NCI-H1694 treated with DMSO at 0.1 percent for 48 hours (cell line): Measurements from ENCODE around the gene CACNA1S.

Source experiments
- DNase-seq: peaks from one replicate; lab custom pipeline; 2025; lab: John Stamatoyannopoulos, UW

CACNA1S gene

DNA sequence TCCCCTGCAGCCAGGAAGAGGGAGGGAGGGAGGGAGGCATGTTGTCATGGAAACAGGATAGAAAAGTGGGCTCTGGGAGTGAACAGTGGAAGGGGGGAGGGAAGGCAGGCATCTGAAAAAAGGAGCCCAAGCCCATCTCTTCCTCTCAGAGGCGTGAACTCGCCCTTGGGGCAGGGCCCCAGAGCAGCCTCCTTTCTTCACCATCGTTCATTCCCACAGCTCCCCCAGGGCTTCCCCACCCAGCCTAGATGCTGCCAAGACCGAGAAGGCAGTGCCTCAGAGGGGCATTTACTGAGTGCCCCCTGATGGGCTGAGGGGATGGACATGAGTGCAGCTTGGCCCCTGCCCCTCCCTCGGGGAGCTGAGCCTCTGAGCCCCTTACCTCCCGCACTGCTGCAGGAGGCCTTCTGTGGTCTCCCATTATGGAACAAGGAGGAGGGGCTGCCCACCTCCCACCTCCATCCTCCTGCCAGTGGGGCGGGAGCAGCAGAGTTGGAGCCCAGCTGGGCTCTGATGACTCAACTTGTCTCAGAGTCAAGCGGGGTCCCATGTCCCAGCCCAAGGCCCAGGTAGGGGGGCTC, 49.6 kb downstream of the CACNA1S start:
- DNase-seq, result no peak

GRCh38 chr1:201061886-201062285, 50.3 kb downstream of the CACNA1S start:
- no peak for DNase-seq

DNA sequence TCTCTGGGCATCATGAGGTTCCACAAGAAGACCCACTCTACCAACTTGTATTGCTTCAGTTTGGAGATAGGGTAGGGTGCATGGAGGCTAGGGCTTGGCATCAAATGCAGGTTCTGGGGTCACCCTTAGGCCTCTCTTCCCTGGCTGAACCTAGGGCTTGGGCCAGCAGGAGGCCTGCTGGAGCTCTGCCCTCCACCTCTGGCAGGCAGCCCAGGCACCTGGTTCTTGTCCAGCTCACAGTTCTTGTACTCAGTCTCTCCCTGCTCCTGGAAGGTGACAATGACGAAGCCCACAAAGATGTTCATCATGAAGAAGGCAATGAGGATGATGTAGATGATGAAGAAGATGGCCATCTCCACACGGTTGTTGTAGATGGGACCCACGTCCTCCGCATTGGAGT, 51.2 kb downstream of the CACNA1S start:
- no peak for DNase-seq

GRCh38 chr1:201060586-201060985, 51.6 kb downstream of the CACNA1S start:
- no peak for DNase-seq

DNA sequence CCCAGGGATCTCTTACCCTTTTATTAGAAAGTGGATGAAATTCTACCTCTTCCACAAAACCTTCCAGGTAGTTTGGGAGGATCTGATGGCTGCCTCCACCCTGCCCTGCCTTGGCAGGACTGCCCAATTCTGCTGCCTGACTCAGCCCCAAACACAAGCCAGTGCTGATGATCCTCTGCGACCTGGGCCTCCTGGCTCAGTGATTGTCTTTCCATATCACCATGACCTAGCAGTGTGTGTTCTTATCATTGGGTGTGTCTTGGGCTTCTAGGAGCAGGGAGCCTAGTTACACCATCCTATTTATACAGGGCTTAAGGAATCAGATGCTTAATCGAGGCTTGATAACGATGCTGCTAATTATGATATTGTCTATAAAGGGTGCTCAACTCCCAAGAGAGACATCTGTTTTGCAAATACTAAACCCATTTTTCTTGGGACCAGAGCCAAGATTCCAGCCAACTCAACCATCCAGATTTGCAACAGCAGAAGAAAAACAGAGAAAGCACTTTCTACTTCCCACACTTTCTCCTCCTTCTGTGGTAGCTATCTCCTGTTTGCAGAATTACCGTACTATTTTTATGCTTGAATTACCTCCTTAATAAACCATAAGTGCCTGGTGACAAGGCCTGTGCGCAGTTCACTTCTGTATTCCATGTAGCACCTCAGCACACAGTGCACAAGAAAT, 52.2 kb downstream of the CACNA1S start:
- DNase-seq, result no peak

GRCh38 chr1:201059401-201059800, 52.8 kb downstream of the CACNA1S start:
- DNase-seq, result no peak

DNA sequence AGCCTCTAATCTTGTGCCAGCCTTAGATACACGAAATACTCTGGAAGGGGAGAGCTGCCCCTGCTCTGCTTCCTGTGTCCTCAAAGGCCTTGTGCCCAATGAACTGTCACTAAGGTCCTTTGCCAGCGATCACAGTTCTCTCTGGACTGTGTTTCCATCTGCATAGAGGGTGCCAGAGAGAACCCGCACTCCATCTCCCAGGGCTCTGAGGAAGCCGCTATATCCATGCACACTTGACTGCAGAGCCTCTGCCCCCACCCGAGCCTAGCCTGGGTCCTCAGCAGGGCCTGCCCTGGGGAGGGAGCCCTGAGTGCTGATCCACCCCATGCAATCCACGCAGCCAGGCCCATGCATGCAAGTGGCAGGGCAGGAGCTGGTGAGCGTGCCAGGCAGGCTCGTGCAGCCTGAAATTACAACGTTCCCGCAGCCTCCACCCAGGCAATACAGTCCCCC, 58.1 kb downstream of the CACNA1S start:
- DNase-seq, result peak; percentile 26

DNA sequence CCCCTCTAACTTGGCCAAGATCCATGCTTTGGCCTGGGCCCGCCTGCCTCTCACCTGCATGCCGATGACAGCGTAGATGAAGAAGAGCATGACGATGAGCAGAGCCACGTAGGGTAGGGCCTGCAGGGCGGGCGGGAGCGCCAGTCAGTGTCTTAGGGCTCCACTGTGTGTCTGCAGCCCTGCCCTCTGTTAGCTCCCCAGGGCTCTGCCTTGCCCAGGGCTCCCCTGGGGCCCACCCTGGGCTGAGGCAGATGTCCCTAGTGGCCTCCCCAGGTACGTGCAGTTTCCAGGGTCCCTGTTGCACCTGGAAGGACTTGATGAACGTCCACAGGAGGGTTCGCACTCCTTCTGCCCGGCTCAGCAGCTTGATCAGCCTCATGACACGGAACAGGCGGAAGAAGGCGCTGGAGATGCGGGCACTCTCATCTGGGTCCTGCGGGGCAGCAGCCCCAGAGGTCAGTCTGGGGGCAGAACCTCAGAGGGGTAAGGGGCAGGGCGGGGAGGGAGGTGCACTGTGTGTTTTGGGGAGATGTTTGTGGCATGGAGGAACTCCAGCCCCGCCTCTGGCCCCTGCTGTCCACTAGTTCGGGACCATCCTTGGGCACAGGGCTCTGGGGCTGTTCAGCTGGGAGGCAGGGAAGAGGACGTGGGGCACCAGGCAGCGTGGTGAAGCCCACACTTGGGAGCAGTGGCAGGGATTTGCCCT, 58.9 kb downstream of the CACNA1S start:
- no peak for DNase-seq

- DNase-seq, result no peak
These were observed 60.8 kb downstream of the CACNA1S start for GRCh38 chr1:201051399-201051798.

- DNase-seq, result no peak
These were observed 61.5 kb downstream of the CACNA1S start for GRCh38 chr1:201050515-201051277.

DNA sequence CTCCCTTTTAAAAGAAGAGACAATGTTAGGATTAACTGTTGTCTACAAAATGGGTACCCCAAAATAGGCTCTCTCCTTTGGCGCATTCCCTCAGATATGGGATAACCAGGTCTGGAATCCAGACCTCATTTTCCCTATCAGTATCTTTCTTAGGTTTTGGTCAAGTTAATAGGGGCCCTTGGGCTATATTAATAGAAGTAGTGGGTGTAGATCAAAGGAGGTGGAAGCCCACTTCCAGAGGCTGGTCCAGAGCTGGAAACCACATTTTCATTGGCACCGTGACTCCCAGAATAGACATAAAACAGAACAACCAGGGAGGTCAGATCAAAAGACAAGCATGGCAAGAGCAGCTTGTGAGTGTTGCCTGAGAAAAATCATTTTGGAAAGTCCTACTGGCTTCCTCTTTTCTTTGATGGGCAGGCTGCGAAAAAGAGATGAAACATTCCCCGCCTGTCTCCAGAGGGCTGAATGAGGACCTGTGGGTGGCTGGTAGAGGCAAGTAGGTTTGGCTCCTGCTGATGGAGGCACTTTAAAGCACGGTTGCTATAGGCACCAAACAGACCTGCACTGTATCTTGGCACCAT, 62.9 kb downstream of the CACNA1S start:
- DNase-seq, result no peak

GRCh38 chr1:201048521-201048920, 63.7 kb downstream of the CACNA1S start:
- no peak for DNase-seq

- DNase-seq, result no peak
These were observed 68.1 kb downstream of the CACNA1S start for GRCh38 chr1:201044119-201044518.

- peak; percentile 71 for DNase-seq
These were observed 69.3 kb downstream of the CACNA1S start for GRCh38 chr1:201042779-201043461.

GRCh38 chr1:201041011-201041410, 71.2 kb downstream of the CACNA1S start:
- no peak for DNase-seq

DNA sequence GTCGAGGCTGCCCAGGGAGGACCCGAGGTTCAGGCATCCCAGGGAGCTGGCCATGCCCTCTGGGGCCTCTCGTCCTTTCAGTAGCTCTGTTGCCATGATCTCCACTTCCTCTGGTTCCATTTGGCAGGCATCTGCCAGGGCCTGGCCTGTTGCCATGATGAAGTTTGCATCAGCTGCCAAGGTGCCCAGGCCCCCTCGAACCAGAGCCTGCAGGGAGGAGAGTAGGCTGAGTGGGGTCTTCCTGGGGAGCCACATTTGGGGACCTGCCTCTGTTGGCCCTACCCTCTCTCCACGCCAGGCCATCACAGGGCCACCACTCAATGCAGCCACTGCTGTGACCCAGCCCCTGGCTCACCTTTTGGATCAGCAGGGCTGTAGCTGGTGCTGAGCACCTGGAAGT, 72.3 kb downstream of the CACNA1S start:
- peak; percentile 51 for DNase-seq

DNA sequence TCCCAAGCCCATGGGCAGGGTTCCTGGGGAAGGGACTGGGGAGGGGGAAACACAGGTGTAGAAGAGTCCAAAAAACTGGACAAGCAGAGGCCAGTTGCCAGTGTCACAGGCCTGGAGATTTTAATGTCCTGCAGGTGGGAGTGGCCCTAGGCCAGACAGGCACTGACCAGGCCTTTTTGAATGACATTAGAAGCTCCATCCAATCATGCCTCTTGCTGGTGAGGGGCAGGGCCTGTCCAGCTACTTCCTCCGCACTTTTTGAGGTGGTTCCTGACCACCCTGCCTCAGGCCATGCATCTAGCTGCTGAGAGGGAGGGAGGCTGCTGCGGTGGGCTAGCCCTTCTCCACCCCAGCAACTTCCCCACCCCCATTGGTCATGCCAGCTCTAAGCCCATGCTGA, 72.8 kb downstream of the CACNA1S start:
- no peak for DNase-seq

DNA sequence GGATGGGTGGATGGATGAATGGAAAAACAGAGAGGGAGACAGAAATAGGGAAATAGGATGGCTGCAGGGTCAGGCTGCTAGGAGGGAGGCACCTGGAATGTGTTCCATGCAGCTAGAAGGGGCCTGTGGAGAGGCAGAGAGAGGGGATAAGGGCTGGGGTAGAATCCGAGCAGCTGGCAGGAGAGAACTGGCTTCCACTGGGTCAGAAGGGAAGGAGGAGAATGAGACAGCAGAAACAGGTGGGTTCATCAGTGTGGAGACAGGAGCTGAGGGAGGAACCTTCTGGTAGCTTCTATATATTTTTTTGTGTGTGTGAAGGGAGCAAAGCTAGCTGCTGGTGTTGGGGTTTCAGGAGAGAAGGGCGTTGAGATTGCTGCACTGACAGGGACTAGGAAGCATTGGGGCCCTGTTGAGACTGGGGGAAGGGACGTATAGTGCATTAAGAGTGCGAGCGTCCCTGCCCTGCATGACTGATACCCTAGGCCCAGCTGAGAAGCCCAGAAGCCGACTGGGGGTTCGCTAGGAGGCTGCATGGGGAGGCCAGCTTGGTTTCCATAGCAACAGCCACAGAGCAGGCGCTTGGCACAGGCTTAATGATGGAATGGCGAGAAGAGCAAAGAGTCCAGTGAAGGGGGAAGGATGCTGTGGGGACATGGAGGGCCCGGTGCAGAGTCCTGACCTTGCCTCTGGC, 73.9 kb downstream of the CACNA1S start:
- DNase-seq, result no peak

DNA sequence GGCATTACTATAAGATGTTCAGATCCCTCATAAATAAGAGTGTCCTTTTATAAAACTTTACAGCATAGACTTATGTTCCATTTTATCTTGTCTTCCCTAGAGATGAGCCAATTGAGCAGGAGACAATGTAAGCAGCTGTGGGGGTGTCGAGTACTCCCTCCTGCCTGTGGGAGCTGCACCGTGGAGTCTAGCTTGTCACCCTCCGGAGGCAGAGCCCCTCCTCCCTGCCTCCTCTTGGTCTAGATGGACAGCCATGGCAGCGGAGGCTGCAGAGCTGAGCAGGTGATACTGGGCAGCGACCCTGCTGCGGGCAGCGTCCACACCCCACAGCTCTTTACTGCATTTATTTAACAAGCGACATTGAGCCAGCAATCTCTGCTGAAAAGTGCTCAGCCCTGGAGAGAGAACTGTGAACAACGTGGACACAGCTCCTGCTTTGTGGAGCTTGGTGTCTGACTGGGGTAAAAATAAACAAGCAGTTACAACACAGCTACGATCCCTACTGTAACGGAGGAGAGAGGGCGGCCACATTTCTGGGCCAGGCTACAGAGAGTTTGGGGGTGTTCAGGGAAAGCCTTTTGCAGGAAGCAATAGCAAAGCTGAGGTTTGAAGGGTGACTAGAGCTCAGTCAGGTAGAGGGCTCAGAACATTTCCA, 75.9 kb downstream of the CACNA1S start:
- DNase-seq, result no peak

- DNase-seq, result no peak
These were observed 77.6 kb downstream of the CACNA1S start for GRCh38 chr1:201034671-201035070.
